DOHH2 (cell line): ENCODE data around the gene TRIP6.

Experiments used
- CTCF ChIP-seq: fragments of 200-600 bp; sonication (generic); IDR thresholded peaks from one replicate; pipeline ENCODE4 v1.5.1; 2014; ENCODE audit warnings: antibody characterized with exemption, mild to moderate bottlenecking, low read depth, low read length; ENCODE audit not compliant: poor library complexity, severe bottlenecking
- EZH2phosphoT487 ChIP-seq: fragments of 200-600 bp; sonication (generic); IDR thresholded peaks from 2 replicates; pipeline ENCODE4 v1.6.1; 2017; ENCODE audit warnings: borderline replicate concordance, mild to moderate bottlenecking, antibody characterized with exemption, low read length, moderate library complexity, mixed read lengths

GRCh38 chr7:100819586-100819985 lies 47.6 kb upstream of the TRIP6 start:
- TF ChIP-seq CTCF (no peak), EZH2phosphoT487 (no peak)
